Pulmonary artery endothelial cell (primary cell): Measurements from ENCODE around the gene FRYL. TPM values are rescaled to one million over a fixed set of nuclear protein-coding genes. Genes with fewer than 3 reads are reported as not detected.
"Not testable (repeated sequence)": the region's sequence is repeated elsewhere in the genome, so short reads cannot be mapped to it uniquely, and the experiment has no call there.

Experiments used
- DNase-seq: peaks from one replicate; pipeline ENCODE4 v3.0.0-alpha.2; 2011; ENCODE audit warnings: low read depth, low spot score
- total RNA-seq: library from RNA; depleted of rRNA; stranded (reverse); fragments of >200 nt; gene quantifications from 2 replicates; pipeline ENCODE4 v1.2.3, GENCODE V29; 2014

Gene FRYL
- total RNA-seq: 90.3 and 137 TPM in 2 replicates

GRCh38 chr4:48779998-48780864 lies at the start of gene FRYL:
Gene FRYL, minus strand, starts transcription at chr4:48780279. Its CDS starts 145,869 bp downstream, at chr4:48634410.
- DNase-seq: peak; percentile 98

GRCh38 chr4:48827622-48828021 lies 47.5 kb upstream of the FRYL start:
- no peak for DNase-seq

GRCh38 chr4:48821431-48821830 lies 41.4 kb upstream of the FRYL start:
- not testable (repeated sequence) for DNase-seq

GRCh38 chr4:48816971-48817370 lies 36.9 kb upstream of the FRYL start:
- DNase-seq: no peak

- DNase-seq: not testable (repeated sequence)
These were observed 36.2 kb upstream of the FRYL start for GRCh38 chr4:48816297-48816696.

GRCh38 chr4:48815483-48815882 lies 35.4 kb upstream of the FRYL start:
- DNase-seq: no peak

GRCh38 chr4:48813964-48814363 lies 33.9 kb upstream of the FRYL start:
- no peak for DNase-seq

GRCh38 chr4:48812866-48813265 lies 32.8 kb upstream of the FRYL start:
- DNase-seq: no peak

- DNase-seq: no peak
These were observed 24.7 kb upstream of the FRYL start for GRCh38 chr4:48804584-48805301.

- no peak for DNase-seq
These were observed 21.1 kb upstream of the FRYL start for GRCh38 chr4:48801016-48801715.

GRCh38 chr4:48800155-48800554 lies 20.1 kb upstream of the FRYL start:
- DNase-seq: not testable (repeated sequence)

- DNase-seq: no peak
These were observed 19.1 kb upstream of the FRYL start for GRCh38 chr4:48799157-48799556.

GRCh38 chr4:48798117-48798516 lies 18.0 kb upstream of the FRYL start:
- no peak for DNase-seq

- DNase-seq: no peak
These were observed 17.0 kb upstream of the FRYL start for GRCh38 chr4:48796927-48797679.

- DNase-seq: no peak
These were observed 16.3 kb upstream of the FRYL start for GRCh38 chr4:48796191-48796926.

- no peak for DNase-seq
These were observed 15.0 kb upstream of the FRYL start for GRCh38 chr4:48795108-48795507.

GRCh38 chr4:48792348-48793006 lies 12.4 kb upstream of the FRYL start:
- no peak for DNase-seq

- DNase-seq: no peak
These were observed 11.2 kb upstream of the FRYL start for GRCh38 chr4:48791313-48791712.

- DNase-seq: no peak
These were observed 10.5 kb upstream of the FRYL start for GRCh38 chr4:48790561-48790960.

GRCh38 chr4:48787056-48787455 lies 7.0 kb upstream of the FRYL start:
- DNase-seq: no peak
